IMR-90 (cell line): Measurements from ENCODE around the gene LRRC58. TPM values are rescaled to one million over a fixed set of nuclear protein-coding genes. Genes with fewer than 3 reads are reported as not detected.
A peak's percentile ranks its signal among the peaks of the same experiment; 100 is the strongest.

Experiments
- ATAC-seq: fragments of 200-7000 bp; cut with Tn5 transposase; 2 replicates; pipeline ENCODE4 v1.9.1; 2020; ENCODE audit warnings: low read depth, mild to moderate bottlenecking, moderate library complexity
- BruUV-seq: library from RNA; stranded (reverse); fragments of 400-500 nt; replicated peaks from 2 replicates; lab custom pipeline; 2021; lab: Mats Ljungman, UMichigan
- CTCF ChIA-PET: fragments of 300-600 bp; formaldehyde crosslinking; extraction: SDS; loops from one replicate; lab custom pipeline; 2021; ENCODE audit warnings: antibody characterized with exemption; lab: Yijun Ruan, JAX
- POLR2A ChIA-PET: fragments of 300-600 bp; sonication (Branson Sonifier 250); formaldehyde crosslinking; loops from one replicate; lab custom pipeline; 2022; ENCODE audit warnings: antibody characterized with exemption; ENCODE audit not compliant: unreplicated experiment; lab: Charles Lee
- DNase-seq: peaks from one replicate; pipeline ENCODE4 v3.0.0; 2013
- H2AFZ ChIP-seq: replicated peaks from 2 replicates; pipeline ENCODE3; 2013; ENCODE audit warnings: low read length, mild to moderate bottlenecking; ENCODE audit not compliant: poor library complexity
- H2AK5ac ChIP-seq: 2 replicates; pipeline ENCODE4 v1.6.1; 2013; ENCODE audit warnings: low read depth, low read length, inconsistent platforms
- H2AK9ac ChIP-seq: replicated peaks from 2 replicates; pipeline ENCODE3; 2013; ENCODE audit warnings: mild to moderate bottlenecking, low read depth, low read length, moderate library complexity; ENCODE audit not compliant: poor library complexity
- H2BK120ac ChIP-seq: 2 replicates; pipeline ENCODE4 v1.6.1; 2013; ENCODE audit warnings: low read depth, low read length, inconsistent platforms
- H2BK15ac ChIP-seq: 3 replicates; pipeline ENCODE4 v1.6.1; 2013; ENCODE audit warnings: low read depth, low read length, inconsistent platforms
- H2BK20ac ChIP-seq: 2 replicates; pipeline ENCODE4 v1.6.1; 2013; ENCODE audit warnings: low read depth, mild to moderate bottlenecking, inconsistent platforms, low read length, moderate library complexity
- H2BK5ac ChIP-seq: 2 replicates; pipeline ENCODE4 v1.6.1; 2013; ENCODE audit warnings: mild to moderate bottlenecking, low read depth, low read length, inconsistent platforms; ENCODE audit not compliant: poor library complexity, severe bottlenecking
- H3K14ac ChIP-seq: replicated peaks from 2 replicates; pipeline ENCODE4 v1.6.1; 2013; ENCODE audit warnings: low read depth, low read length, inconsistent platforms
- H3K18ac ChIP-seq: 2 replicates; pipeline ENCODE4 v1.6.1; 2013; ENCODE audit warnings: low read depth, low read length, control low read depth
- H3K23ac ChIP-seq: 2 replicates; pipeline ENCODE4 v1.6.1; 2013; ENCODE audit warnings: low read depth, low read length, inconsistent platforms
- H3K27ac ChIP-seq: 2 replicates; pipeline ENCODE4 v1.5.1; 2013; ENCODE audit warnings: mild to moderate bottlenecking, control low read depth, low read length; ENCODE audit not compliant: insufficient read depth
- H3K27me3 ChIP-seq: 2 replicates; pipeline ENCODE4 v1.6.1; 2013; ENCODE audit warnings: low read length; ENCODE audit not compliant: control insufficient read depth, insufficient read depth
- H3K36me3 ChIP-seq: 2 replicates; pipeline ENCODE4 v1.6.1; 2013; ENCODE audit warnings: low read length, mixed read lengths; ENCODE audit not compliant: control insufficient read depth, insufficient read depth
- H3K4ac ChIP-seq: 2 replicates; pipeline ENCODE4 v1.6.1; 2013; ENCODE audit warnings: low read depth, low read length, inconsistent platforms
- H3K4me1 ChIP-seq: 2 replicates; pipeline ENCODE4 v1.6.1; 2013; ENCODE audit warnings: low read length, mixed read lengths; ENCODE audit not compliant: control insufficient read depth, insufficient read depth
- H3K4me2 ChIP-seq: 2 replicates; pipeline ENCODE4 v1.6.1; 2013; ENCODE audit warnings: low read depth, mild to moderate bottlenecking, control low read depth, low read length, moderate library complexity
- H3K4me3 ChIP-seq: 2 replicates; pipeline ENCODE4 v1.5.1; 2013; ENCODE audit warnings: low read depth, mild to moderate bottlenecking, control low read depth, low read length, moderate library complexity; ENCODE audit not compliant: insufficient read depth
- H3K56ac ChIP-seq: 2 replicates; pipeline ENCODE4 v1.6.1; 2013; ENCODE audit warnings: low read length, inconsistent platforms; ENCODE audit not compliant: insufficient read depth; ENCODE audit errors: extremely low read depth
- H3K79me1 ChIP-seq, 2 experiments: 2 replicates each; pipeline ENCODE4 v1.6.1; 2013; ENCODE audit warnings: low read length in 2 of 2, inconsistent platforms in 1 of 2, low read depth in 1 of 2
- H3K9ac ChIP-seq: 2 replicates; pipeline ENCODE4 v1.6.1; 2013; ENCODE audit warnings: low read depth, low read length, control low read depth
- H3K9me1 ChIP-seq: 2 replicates; pipeline ENCODE4 v1.6.1; 2013; ENCODE audit warnings: low read length, inconsistent platforms; ENCODE audit not compliant: insufficient read depth
- H3K9me3 ChIP-seq: 2 replicates; pipeline ENCODE4 v1.6.1; 2013; ENCODE audit warnings: low read length; ENCODE audit not compliant: control insufficient read depth, insufficient read depth
- H4K20me1 ChIP-seq: 2 replicates; pipeline ENCODE4 v1.6.1; 2013; ENCODE audit warnings: low read length, inconsistent platforms; ENCODE audit not compliant: insufficient read depth
- H4K5ac ChIP-seq: 2 replicates; pipeline ENCODE4 v1.6.1; 2013; ENCODE audit warnings: mild to moderate bottlenecking, low read depth, low read length, control low read depth
- H4K8ac ChIP-seq, 2 experiments: 2 replicates each; pipeline ENCODE4 v1.6.1; 2013; ENCODE audit warnings: low read depth in 2 of 2, low read length in 2 of 2, control low read depth in 1 of 2, inconsistent platforms in 1 of 2
- H4K91ac ChIP-seq: 2 replicates; pipeline ENCODE4 v1.6.1; 2013; ENCODE audit warnings: low read depth, low read length, inconsistent platforms; ENCODE audit not compliant: insufficient read depth
- CHD1 ChIP-seq: IDR thresholded peaks from 2 replicates; pipeline ENCODE4 v1.6.1; 2012; ENCODE audit warnings: low read depth, low read length, improper control_type of control experiment
- CTCF ChIP-seq: conservative IDR thresholded peaks from 2 replicates; pipeline ENCODE4 v1.5.1; 2012; ENCODE audit warnings: mild to moderate bottlenecking, low read depth, low read length, improper control_type of control experiment
- RFX5 ChIP-seq: IDR thresholded peaks from 2 replicates; pipeline ENCODE4 v1.8.0; 2012; ENCODE audit warnings: low read depth, mild to moderate bottlenecking, low read length, moderate library complexity
- USF2 ChIP-seq: fragments of 150-350 bp; IDR thresholded peaks from 2 replicates; pipeline ENCODE4 v1.6.1; 2017; ENCODE audit warnings: mild to moderate bottlenecking, antibody characterized with exemption, low read length, low read depth
- WGBS, 2 experiments: methylation state at CpG; one replicate each; pipeline versions ENCODE4 v1.1.5 to v1.1.7; 2013; ENCODE audit warnings: missing lambda C conversion rate in 2 of 2; ENCODE audit not compliant: insufficient read length in 1 of 2; ENCODE audit errors: extremely low coverage in 2 of 2; 5-methylcytosine and 5-hydroxymethylcytosine counted together
- dilution Hi-C: fragments of 300-500 bp; cut with HindIII; formaldehyde crosslinking; loops from one replicate; pipeline ENCODE4 v1.14.3; 2018; ENCODE audit warnings: low sequenced_read_pairs; ENCODE audit not compliant: unreplicated experiment
- in situ Hi-C: fragments of 300-500 bp; cut with MboI; formaldehyde crosslinking; loops from 3 replicates; pipeline ENCODE4 v1.14.3; 2019; ENCODE audit warnings: low sequenced_read_pairs, inconsistent platforms, mixed read lengths
- intact Hi-C: fragments of 100-400 bp; cut with micrococcal nuclease; formaldehyde crosslinking; loops from 2 replicates; pipeline ENCODE4 v1.10.0; 2022
- polyA plus RNA-seq, 3 experiments: library from polyadenylated mRNA; depleted of rRNA; stranded (reverse); fragments of >200 nt; gene quantifications; 2 replicates each; pipeline ENCODE4 v1.2.3, GENCODE V29; 2012; ENCODE audit warnings: low replicate concordance in 1 of 3
- total RNA-seq: library from RNA; depleted of rRNA; stranded (reverse); fragments of >200 nt; gene quantifications from 2 replicates; pipeline ENCODE4 v1.2.3, GENCODE V29; 2012

Gene LRRC58
- total and polyA plus RNA-seq, 2 of the 4 experiments (the other 2 are of a cell fraction), result 5.0 to 13.4 TPM

- intact Hi-C loops (no loop called here), in situ Hi-C loops (no loop called here), dilution Hi-C loops (no loop called here)
- no peaks in the 10 kb centered on the region for H4K20me1 ChIP-seq
- no peak overlapping the region for H2BK20ac ChIP-seq
- CTCF ChIA-PET, result no interaction called here
- no peak overlapping the region for H3K4ac ChIP-seq
- no peak overlapping the region for H2AK5ac ChIP-seq
- H3K56ac ChIP-seq, result no peak overlapping the region
- WGBS, 2 experiments, result no CpG with 5 or more reads among the region's 1 CpG
- no peak overlapping the region for H2AFZ ChIP-seq
- H3K9ac ChIP-seq, result no peak overlapping the region
- H4K91ac ChIP-seq, result no peak overlapping the region
- no peaks in the 10 kb centered on the region; the same call in 1 of the 2 replicates for H3K9me1 ChIP-seq
- H2BK120ac ChIP-seq, result no peak overlapping the region
- H4K8ac ChIP-seq, result no peak overlapping the region
- no peaks in the 10 kb centered on the region for H3K36me3 ChIP-seq
- no peak overlapping the region for H4K5ac ChIP-seq
- H2AK9ac ChIP-seq, result no peak overlapping the region
- no peaks in the 10 kb centered on the region; the same call in 1 of the 2 replicates for H3K4me1 ChIP-seq
- POLR2A ChIA-PET, result no interaction called here
- no peak overlapping the region for H3K23ac ChIP-seq
- no peak overlapping the region for H3K4me2 ChIP-seq
- no peak overlapping the region for H3K18ac ChIP-seq
- no peaks in the 10 kb centered on the region for H3K9me3 ChIP-seq
- no peaks in the 10 kb centered on the region for H3K79me1 ChIP-seq
- no peak overlapping the region for H3K14ac ChIP-seq
- no peak overlapping the region for H3K27ac ChIP-seq
- no peak overlapping the region for H2BK5ac ChIP-seq
- BruUV-seq, result no TSS peak
- TF ChIP-seq CHD1, result no peak
- TF ChIP-seq USF2, result peak; percentile 47; the same call in 1 of the 2 replicates
- TF ChIP-seq RFX5, result no peak
- TF ChIP-seq CTCF, result no peak
- ATAC-seq (peak; percentile 83), DNase-seq (peak; percentile 39)
- H3K4me3 ChIP-seq, result no peak overlapping the region
- peaks cover 22% of the 10 kb centered on the region for H3K27me3 ChIP-seq
- H2BK15ac ChIP-seq, result no peak overlapping the region
Observed at GRCh38 chr3:120364821-120365220, 15.7 kb upstream of the LRRC58 start.
